ENCODE data around the gene EVI5L.

- TF ChIP-seq ZNF8 (CRISPR knock-in tag; IDR thresholded peaks at IDR 0.05): no peak
- no peak for TF ChIP-seq RARB (CRISPR knock-in tag; IDR thresholded peaks at IDR 0.05)
- no peak for TF ChIP-seq ZFP3 (CRISPR knock-in tag; IDR thresholded peaks at IDR 0.05)
- no peak for TF ChIP-seq BACH2 (CRISPR knock-in tag; IDR thresholded peaks at IDR 0.05; ENCODE audit: borderline replicate concordance)
Observed at GRCh38 chr19:7832781-7833180, 2.8 kb downstream of the EVI5L start.
